Stimulated activated naive CD8-positive, alpha-beta T cell treated with anti-CD3 and anti-CD28 coated beads, Interleukin-15, Interleukin-2, amounts not matched to agents 100 ng/mL and 50 ng/mL, for 24 hours (primary cell): ENCODE data around the gene MAD1L1.

Experiments used
- H3K27ac Mint-ChIP-seq: one replicate; pipeline ENCODE4 v1.8.0; 2021; ENCODE audit warnings: mild to moderate bottlenecking, mixed read lengths
- H3K27me3 Mint-ChIP-seq: one replicate; pipeline ENCODE4 v1.8.0; 2021; ENCODE audit warnings: mixed read lengths
- H3K36me3 Mint-ChIP-seq: one replicate; pipeline ENCODE4 v1.8.0; 2021; ENCODE audit warnings: low read depth, mixed read lengths
- H3K4me1 Mint-ChIP-seq: one replicate; pipeline ENCODE4 v1.8.0; 2021; ENCODE audit warnings: low read depth, mixed read lengths
- H3K4me3 Mint-ChIP-seq: one replicate; pipeline ENCODE4 v1.8.0; 2021; ENCODE audit warnings: mild to moderate bottlenecking, mixed read lengths
- H3K9me3 Mint-ChIP-seq: one replicate; pipeline ENCODE4 v1.8.0; 2021; ENCODE audit warnings: mixed read lengths

The MAD1L1 gene

DNA sequence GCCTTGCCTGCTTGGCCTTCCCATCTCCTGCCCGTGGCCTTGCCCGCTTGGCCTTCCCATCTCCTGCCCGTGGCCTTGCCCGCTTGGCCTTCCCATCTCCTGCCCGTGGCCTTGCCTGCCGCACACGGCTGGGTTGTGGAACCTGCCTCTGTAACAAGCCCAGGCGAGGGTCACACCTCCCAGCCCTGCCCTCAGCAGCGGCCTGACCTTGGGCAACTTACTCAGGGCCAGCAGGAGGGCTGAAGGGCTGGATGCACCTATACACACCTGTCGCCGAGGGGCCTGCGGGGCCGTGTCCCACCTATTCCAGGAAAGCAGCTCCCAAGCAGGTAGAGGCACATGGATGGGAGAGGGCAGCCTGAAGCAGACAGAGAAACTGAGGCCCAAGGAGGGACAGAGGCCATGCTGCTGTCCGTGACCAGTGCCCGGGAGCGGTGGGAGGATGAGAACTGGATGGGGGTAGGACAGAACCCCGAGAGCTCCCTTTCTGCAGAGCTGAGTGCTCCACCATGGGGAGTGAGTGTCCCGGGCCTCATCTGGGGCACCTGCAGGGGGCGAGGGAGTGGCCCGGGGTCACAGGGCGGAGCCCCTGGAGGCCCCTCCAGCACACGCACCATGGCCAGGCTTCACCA is 285.0 kb downstream of the MAD1L1 start:
- Mint-ChIP-seq H3K4me1 (peaks cover 17% of the 10 kb centered on the region), H3K27me3 (no peaks in the 10 kb centered on the region), H3K27ac (no peak overlapping the region), H3K4me3 (no peak overlapping the region), H3K9me3 (no peaks in the 10 kb centered on the region), H3K36me3 (no peaks in the 10 kb centered on the region)

DNA sequence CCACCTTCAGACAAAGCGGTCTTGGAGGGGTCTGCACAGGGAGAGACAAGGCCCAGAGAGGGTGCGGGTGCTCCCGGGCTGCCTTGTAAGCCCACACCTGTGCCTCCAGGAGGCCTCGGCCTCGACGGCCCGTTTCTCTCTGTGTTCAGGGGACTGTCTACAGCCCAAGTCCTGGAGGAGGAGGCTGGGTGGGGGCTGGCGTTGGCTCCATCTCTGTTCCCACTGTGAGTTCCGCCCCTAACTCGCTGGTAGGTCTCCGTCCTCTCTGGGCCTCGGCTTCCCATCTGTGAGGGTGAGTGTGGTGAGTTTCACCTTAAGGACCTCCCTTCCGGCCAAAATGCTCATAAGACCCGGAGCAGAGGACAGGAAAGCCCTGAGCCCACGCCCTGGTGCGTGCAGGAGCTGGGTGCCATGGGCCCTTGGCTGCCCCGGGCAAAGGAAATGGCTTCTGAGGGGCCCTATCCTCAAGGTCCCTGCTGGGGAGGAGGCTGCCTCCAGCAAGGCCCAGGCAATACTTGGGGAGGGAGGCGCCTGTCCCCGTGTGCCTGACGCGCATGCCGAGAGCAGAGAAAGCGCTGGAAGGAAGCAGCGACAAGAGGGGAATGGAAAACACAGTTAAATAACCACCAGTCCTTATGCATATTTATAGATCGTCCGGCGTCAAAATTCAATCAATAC is 285.8 kb downstream of the MAD1L1 start:
- no peaks in the 10 kb centered on the region for H3K27me3 Mint-ChIP-seq
- H3K27ac Mint-ChIP-seq, result no peak overlapping the region
- H3K36me3 Mint-ChIP-seq, result no peaks in the 10 kb centered on the region
- H3K4me3 Mint-ChIP-seq, result no peak overlapping the region
- no peaks in the 10 kb centered on the region for H3K9me3 Mint-ChIP-seq
- H3K4me1 Mint-ChIP-seq, result peaks cover 22% of the 10 kb centered on the region

DNA sequence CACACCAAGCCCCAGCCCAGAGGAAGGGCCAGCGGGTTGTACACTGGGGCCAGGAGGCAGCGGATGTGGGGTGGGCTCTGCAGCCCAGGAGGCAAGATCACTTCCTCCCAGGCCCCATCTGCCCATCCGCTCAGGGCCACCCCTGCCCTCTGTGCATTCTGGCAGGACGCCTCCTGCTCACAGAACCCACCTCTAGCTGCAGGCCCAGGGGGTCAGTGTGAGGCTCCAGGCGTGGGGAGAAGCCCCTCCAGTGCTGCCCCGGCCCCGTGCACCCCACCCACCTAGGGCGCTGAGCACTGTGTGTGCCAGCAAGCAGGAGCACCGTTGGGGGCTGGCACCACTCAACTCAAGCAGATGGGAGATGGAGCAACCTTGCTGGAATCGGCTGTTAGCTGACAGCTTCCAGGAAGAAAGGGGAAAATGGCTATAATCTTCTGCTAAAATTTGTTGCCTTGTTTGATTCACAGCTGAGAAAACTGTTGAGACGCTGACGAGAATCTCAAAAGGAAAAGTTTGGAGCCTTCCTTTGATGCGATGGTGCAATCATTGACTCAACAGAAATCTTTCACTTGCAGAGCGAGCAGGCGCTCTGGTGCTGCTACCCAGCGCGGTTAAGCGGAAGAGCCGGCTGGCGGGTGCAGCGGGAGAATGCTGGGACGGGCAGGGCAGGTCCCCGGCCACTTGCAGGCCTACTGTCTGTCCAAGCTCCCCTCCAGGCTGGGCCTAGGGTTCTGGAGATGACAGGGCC is 286.5 kb downstream of the MAD1L1 start:
- Mint-ChIP-seq H3K36me3 (no peaks in the 10 kb centered on the region), H3K9me3 (no peaks in the 10 kb centered on the region), H3K4me1 (peaks cover 26% of the 10 kb centered on the region), H3K4me3 (no peak overlapping the region), H3K27me3 (no peaks in the 10 kb centered on the region), H3K27ac (no peak overlapping the region)

DNA sequence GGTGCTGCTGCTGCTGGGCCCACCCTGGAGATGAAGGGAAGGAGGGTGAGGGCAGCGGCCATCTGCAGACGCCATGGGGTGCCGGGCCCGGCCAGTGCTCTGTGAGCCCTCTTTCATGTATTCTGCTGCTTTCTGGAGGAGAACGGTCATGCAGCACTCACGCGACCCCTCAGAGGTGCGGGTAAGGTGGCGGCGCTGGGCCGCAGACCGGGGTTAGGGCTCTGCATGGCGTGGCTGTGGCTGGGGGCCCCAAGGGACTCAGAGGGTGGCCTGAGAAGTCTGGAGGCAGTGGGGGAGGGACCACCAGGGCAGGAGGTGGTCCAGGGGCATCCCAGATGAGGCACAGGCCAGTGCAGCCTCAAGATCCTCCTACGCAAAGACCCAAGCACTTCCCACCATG is 287.2 kb downstream of the MAD1L1 start:
- no peaks in the 10 kb centered on the region for H3K36me3 Mint-ChIP-seq
- H3K27ac Mint-ChIP-seq, result no peak overlapping the region

DNA sequence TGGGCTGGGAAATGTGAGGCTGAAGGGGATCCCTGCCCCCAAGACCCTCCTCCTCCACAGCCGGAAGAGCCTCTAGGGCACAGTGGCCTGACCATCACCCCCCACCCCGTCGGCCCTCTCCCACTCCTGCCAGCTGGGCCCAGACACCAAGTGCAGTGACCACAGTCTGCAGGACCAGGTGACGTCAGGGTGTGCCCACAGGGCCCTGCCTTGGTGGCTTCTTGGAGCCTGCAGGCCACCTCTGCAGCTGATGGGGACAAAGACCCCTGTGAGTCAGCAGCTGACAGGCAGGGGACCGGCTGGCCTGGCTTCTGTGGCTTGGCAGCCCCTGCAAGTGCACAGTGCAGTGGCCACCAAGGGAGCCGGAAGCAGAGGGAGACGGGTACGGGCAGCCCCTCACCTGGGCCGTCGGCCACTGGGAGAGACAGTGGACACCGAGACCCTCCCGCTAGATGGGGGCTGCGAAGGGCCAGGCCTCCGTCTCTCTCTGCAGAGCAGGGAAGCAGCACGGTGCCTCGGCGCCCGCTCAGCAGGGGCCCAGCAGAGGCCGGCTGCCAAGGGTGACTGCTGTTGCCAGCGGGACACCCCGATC is 288.0 kb downstream of the MAD1L1 start:
- Mint-ChIP-seq H3K27ac (no peak overlapping the region), H3K4me1 (peaks cover 38% of the 10 kb centered on the region), H3K36me3 (no peaks in the 10 kb centered on the region)

More for the DNA sequence above, 287.2 kb downstream of the MAD1L1 start:
- H3K4me3 Mint-ChIP-seq, result no peak overlapping the region
- H3K27me3 Mint-ChIP-seq, result no peaks in the 10 kb centered on the region
- H3K4me1 Mint-ChIP-seq, result peaks cover 29% of the 10 kb centered on the region
- H3K9me3 Mint-ChIP-seq, result no peaks in the 10 kb centered on the region

DNA sequence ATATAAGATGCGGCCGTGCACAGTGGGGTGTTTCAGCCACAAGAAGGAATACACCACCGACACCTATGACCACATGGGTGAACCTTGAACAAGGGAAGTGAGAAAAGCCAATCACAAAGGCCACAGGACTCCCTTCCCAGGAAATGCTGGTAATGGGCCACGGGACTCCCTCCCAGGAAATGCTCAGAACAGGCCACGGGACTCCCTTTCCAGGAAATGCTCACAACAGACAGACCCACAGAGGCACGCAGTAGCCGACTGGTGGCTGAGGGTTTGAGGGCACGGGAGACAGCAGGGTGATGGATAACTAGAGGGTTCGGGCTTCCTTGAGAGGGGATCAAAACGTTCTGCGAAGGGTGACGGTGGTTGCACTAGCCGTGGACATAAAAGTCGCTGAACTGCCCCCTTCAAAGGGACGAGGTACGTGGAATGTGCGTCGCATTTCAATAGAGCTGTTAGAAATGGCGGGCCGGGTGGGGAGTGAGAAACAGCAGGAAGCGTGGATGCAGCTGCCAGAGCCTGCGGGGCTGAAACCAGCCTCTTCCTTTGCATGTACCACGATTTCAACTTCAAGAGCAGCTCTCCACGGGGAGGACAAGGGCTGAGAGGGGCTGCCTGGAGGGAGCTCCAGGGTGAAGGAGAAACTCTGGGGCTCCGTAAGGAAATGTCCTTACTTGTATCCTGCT is 288.7 kb downstream of the MAD1L1 start:
- Mint-ChIP-seq H3K36me3 (no peaks in the 10 kb centered on the region), H3K4me3 (no peak overlapping the region), H3K4me1 (peaks cover 44% of the 10 kb centered on the region), H3K9me3 (no peaks in the 10 kb centered on the region), H3K27ac (no peak overlapping the region), H3K27me3 (no peaks in the 10 kb centered on the region)

More for the DNA sequence above, 288.0 kb downstream of the MAD1L1 start:
- H3K27me3 Mint-ChIP-seq, result no peaks in the 10 kb centered on the region
- H3K9me3 Mint-ChIP-seq, result no peaks in the 10 kb centered on the region
- no peak overlapping the region for H3K4me3 Mint-ChIP-seq

DNA sequence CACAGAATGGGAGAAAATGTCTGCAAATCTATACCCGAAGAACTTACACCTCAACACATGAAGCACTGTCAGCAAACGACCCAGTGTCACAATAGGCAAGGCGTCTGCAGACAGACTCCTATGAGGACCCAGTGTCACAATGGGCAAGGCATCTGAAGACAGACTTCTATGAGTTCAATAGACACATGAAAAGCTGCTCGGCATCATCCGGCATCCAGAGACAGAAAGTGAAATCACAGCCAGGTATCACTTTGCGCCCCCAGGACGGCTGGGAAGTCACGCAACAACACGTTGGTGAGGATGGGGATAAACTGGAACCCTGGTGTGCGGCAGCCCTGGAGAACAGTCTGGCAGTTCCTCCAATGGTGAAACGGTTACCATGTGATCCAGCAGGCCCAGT is 289.4 kb downstream of the MAD1L1 start:
- H3K4me3 Mint-ChIP-seq, result no peak overlapping the region
- H3K9me3 Mint-ChIP-seq, result no peaks in the 10 kb centered on the region
- peaks cover under 1% of the 10 kb centered on the region for H3K36me3 Mint-ChIP-seq
- peaks cover 52% of the 10 kb centered on the region for H3K4me1 Mint-ChIP-seq
- no peaks in the 10 kb centered on the region for H3K27me3 Mint-ChIP-seq
- no peak overlapping the region for H3K27ac Mint-ChIP-seq

DNA sequence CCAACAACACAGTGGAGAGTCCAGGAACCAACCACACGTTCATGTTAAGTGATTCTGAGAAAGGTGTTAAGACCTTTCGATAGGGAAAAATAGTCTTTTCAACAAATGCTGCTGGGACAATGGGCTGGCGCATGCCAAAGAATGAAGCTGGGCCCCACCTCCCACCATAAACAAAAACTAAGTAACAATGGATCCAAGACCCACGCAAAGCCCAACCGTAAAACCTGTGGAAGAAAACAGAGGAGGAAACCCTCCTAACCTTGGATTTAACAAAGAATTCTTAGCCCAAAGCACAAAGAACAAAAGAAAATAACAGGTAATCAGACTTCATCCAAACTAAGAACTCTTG is 289.8 kb downstream of the MAD1L1 start:
- Mint-ChIP-seq H3K4me1 (peaks cover 56% of the 10 kb centered on the region), H3K27ac (no peak overlapping the region), H3K27me3 (no peaks in the 10 kb centered on the region), H3K36me3 (peaks cover 4% of the 10 kb centered on the region), H3K4me3 (no peak overlapping the region), H3K9me3 (no peaks in the 10 kb centered on the region)

DNA sequence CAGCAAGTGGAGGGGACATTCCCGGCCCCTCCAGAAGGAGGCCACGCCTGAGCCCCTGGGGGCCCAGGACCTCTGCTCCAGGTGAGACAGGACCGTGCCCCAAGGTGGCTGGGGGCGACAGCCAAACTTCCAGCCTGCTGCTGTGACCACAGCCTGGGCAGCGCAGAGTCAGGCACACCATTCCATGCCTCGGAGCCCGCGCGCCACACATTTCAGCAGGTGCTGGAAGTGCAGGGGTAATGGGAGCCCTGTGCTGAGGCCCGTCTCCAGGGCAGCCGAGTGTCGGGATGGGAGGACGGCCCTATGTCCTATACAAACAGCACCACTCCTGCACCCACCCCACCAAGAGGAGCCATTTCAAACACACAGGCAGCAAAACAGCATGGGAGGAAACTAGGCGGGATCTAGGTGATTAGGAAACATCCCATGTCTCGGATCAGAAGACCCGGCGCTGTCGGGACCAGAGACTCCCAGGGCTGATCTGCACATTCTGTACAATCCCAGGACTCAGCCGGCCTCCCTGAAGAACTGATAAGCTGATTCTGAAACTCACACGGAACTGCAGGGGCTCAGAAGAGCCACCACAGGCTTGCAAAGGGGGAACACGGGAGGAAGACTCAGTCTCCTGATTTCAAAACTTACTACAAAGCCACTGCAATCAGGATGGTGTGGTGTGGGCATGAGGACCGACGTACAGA is 290.4 kb downstream of the MAD1L1 start:
- Mint-ChIP-seq H3K9me3 (no peaks in the 10 kb centered on the region), H3K36me3 (peaks cover 4% of the 10 kb centered on the region), H3K4me1 (peaks cover 56% of the 10 kb centered on the region), H3K4me3 (no peak overlapping the region), H3K27me3 (no peaks in the 10 kb centered on the region), H3K27ac (no peak overlapping the region)

DNA sequence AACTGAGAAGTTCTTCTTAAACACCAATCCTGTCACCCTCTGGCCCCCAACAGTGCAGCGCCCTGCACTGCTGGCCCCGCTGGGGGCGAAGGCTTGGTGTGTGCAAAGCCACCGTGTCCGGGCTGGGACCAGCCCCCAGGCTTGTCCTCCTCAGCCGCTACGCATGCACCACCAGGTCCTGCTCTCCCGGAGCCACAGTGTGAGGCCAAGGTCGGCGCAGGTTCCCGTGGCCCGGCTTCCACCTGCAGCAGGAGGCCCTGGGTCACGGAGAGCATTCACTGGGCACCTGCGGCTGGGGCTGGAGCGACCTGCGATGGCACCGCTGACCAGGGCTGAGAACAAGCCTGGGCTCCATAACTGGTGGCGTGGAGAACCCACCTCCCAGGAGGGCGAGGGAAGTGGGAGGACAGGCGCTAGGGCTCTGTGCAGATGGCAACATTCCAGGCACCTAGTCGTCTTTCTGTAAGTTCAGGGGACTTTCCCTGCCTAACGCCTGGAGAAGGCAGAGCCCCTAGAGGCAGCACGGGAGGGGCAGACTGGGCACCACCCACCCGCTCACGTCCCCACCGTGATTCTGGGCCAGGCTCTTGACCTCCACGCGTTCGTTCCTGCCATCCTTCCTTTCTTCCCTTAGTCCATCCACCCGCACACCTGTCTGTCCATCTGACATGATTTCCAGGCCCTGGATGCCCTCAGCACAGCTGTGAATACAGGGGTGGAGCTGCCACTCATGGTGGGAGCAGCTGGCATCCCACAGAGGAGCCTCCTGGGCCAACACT is 291.1 kb downstream of the MAD1L1 start:
- Mint-ChIP-seq H3K4me1 (peaks cover 59% of the 10 kb centered on the region), H3K27ac (no peak overlapping the region), H3K36me3 (peaks cover 4% of the 10 kb centered on the region), H3K27me3 (no peaks in the 10 kb centered on the region), H3K9me3 (no peaks in the 10 kb centered on the region), H3K4me3 (no peak overlapping the region)

DNA sequence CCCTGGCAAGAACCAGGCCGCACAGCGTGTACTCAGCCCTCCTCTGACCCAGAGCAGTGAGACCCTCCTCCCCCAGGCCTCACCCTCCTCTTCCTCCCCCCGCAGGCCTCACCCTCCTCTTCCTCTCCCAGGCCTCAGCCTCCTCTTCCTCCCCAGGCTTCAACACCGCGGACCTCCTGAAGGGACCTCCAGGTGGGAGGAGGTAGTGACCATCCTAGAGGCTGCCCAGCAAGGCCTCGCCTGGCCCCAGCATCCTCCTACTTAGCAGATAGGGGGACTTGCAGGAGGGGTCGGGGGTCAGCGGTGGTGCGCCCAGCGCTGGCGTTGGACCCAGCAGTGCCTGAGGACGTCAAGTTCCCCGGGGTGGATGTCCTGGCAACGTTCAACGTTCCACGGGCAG is 291.9 kb downstream of the MAD1L1 start:
- H3K27me3 Mint-ChIP-seq, result no peaks in the 10 kb centered on the region
- H3K4me3 Mint-ChIP-seq, result no peak overlapping the region
- H3K36me3 Mint-ChIP-seq, result peaks cover 4% of the 10 kb centered on the region
- peak overlapping the region; percentile 76 for H3K27ac Mint-ChIP-seq
- H3K4me1 Mint-ChIP-seq, result peaks cover 59% of the 10 kb centered on the region
- H3K9me3 Mint-ChIP-seq, result no peaks in the 10 kb centered on the region

DNA sequence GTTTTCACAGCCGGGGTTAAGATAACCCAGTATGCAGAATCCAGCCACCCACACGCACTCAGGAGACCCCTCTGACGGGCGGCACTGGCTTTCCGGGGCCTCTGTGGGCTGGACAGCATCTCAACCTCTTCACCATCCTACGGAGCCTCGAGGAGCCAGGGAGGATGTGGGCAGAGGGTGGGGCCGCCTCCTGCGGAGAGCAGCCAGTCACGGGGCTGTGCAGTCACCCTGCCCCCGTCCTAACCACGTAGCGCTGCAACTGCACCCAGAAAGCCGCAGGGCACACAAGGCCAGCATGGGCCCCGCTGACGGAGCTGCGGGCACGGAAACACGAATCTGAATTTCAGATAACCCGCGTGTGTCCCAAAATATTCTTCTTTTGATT is 292.4 kb downstream of the MAD1L1 start:
- H3K4me1 Mint-ChIP-seq, result peaks cover 59% of the 10 kb centered on the region
- H3K9me3 Mint-ChIP-seq, result no peaks in the 10 kb centered on the region
- H3K27me3 Mint-ChIP-seq, result no peaks in the 10 kb centered on the region
- H3K27ac Mint-ChIP-seq, result peak overlapping the region; percentile 76
- peak overlapping the region; percentile 75 for H3K4me3 Mint-ChIP-seq
- peaks cover 4% of the 10 kb centered on the region for H3K36me3 Mint-ChIP-seq

DNA sequence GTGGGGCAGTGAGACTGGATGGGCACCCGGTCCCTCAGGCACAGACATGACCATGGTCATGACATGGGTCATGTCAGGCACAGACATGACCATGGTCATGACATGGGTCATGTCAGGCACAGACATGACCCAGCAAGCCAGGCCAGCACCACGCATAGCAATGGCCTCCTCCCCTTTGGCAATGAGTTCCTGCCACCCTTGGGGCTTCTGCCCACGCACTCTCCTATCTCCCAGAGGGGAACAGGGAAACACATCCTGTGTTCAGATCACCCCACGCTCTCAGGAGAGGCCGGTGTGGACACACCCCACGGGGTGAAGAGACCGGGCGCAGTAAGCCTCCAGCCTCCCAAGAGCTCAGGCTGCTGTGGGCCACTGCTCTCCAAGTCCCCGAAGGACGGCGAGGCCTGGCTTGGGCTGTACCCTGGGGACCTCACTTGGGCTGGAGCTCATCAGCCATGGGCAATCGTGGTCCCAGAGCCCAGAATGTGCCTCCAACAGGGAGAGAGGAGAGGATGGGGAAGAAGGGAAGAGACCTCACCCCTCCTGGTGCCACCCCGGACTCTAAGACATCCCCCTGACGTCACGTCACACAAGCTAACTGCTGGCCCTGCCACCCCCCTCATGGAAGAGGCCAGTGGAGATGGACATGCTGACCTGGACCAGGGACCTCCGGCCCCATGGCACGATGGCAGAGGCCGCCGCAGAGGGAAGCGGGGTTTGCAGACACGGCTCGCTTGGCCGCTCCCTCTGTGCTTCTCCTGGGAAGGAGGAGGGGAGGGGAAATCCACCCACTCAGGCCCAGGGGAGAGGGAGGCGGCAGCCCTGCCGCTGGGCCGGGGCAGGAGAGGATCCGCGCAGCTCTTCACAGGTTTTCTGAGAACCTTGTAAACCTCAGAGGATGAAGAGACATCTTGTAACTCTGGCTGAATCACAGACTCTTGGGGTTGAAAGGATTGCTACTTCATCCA is 293.0 kb downstream of the MAD1L1 start:
- H3K4me1 Mint-ChIP-seq, result peaks cover 59% of the 10 kb centered on the region
- H3K36me3 Mint-ChIP-seq, result peaks cover 6% of the 10 kb centered on the region
- H3K9me3 Mint-ChIP-seq, result no peaks in the 10 kb centered on the region
- H3K27ac Mint-ChIP-seq, result peak overlapping the region; percentile 76
- no peaks in the 10 kb centered on the region for H3K27me3 Mint-ChIP-seq
- H3K4me3 Mint-ChIP-seq, result peak overlapping the region; percentile 75
